DND-41 (cell line): Measurements from ENCODE around the gene AMFR.

Experiments
- ATAC-seq: fragments of 200-7000 bp; cut with Tn5 transposase; 3 replicates; pipeline ENCODE4 v1.9.1; 2021; ENCODE audit warnings: low read depth; ENCODE audit not compliant: insufficient read depth
- DNase-seq: peaks from one replicate; pipeline ENCODE4 v3.0.0-alpha.2; 2020
- H2AFZ ChIP-seq: 2 replicates; pipeline ENCODE4 v1.6.0; 2012; ENCODE audit warnings: low read depth, low read length
- H3K27ac ChIP-seq: 2 replicates; pipeline ENCODE4 v1.5.1; 2012; ENCODE audit warnings: low read length, inconsistent platforms
- H3K27me3 ChIP-seq: fragments of 200-600 bp; sonication (generic); 2 replicates; pipeline ENCODE4 v1.6.0; 2012; ENCODE audit warnings: low read length, mild to moderate bottlenecking, inconsistent platforms; ENCODE audit not compliant: insufficient read depth, poor library complexity
- H3K36me3 ChIP-seq: 2 replicates; pipeline ENCODE4 v1.5.1; 2012; ENCODE audit warnings: low read length, inconsistent platforms; ENCODE audit not compliant: insufficient read depth
- H3K4me1 ChIP-seq: 2 replicates; pipeline ENCODE4 v1.5.1; 2012; ENCODE audit warnings: mild to moderate bottlenecking, low read length; ENCODE audit not compliant: insufficient read depth
- H3K4me2 ChIP-seq: 2 replicates; pipeline ENCODE4 v1.6.0; 2012; ENCODE audit warnings: mild to moderate bottlenecking, moderate library complexity, low read length, inconsistent platforms; ENCODE audit not compliant: insufficient read depth
- H3K4me3 ChIP-seq, 2 experiments: fragments of 200-600 bp in 1 of 2; shearing (Covaris generic) in 1 of 2; 2 replicates each; pipeline ENCODE4 v1.5.1; 2012 to 2016; ENCODE audit warnings: inconsistent platforms in 2 of 2, low read length in 2 of 2, mild to moderate bottlenecking in 2 of 2, low read depth in 1 of 2, moderate library complexity in 1 of 2
- H3K79me2 ChIP-seq: 2 replicates; pipeline ENCODE4 v1.6.0; 2012; ENCODE audit warnings: low read length, inconsistent platforms; ENCODE audit not compliant: insufficient read depth
- H3K9ac ChIP-seq: 2 replicates; pipeline ENCODE4 v1.6.0; 2012; ENCODE audit warnings: low read depth, mild to moderate bottlenecking, inconsistent platforms, low read length, moderate library complexity
- H3K9me3 ChIP-seq: 2 replicates; pipeline ENCODE4 v1.5.1; 2012; ENCODE audit warnings: low read length, moderate library complexity, mild to moderate bottlenecking, inconsistent platforms; ENCODE audit not compliant: insufficient read depth, severe bottlenecking
- H4K20me1 ChIP-seq: 2 replicates; pipeline ENCODE4 v1.6.0; 2012; ENCODE audit warnings: low read length; ENCODE audit not compliant: insufficient read depth
- CTCF ChIP-seq: IDR thresholded peaks from 2 replicates; pipeline ENCODE4 v1.5.1; 2012; ENCODE audit warnings: borderline replicate concordance, low read length, moderate library complexity, mild to moderate bottlenecking; ENCODE audit not compliant: poor library complexity, severe bottlenecking; ENCODE audit errors: extremely low read depth
- EZH2 ChIP-seq: IDR thresholded peaks from 3 replicates; pipeline ENCODE4 v1.6.1; 2012; ENCODE audit warnings: borderline replicate concordance, low read depth, mild to moderate bottlenecking, moderate library complexity, low read length, inconsistent platforms; ENCODE audit not compliant: severe bottlenecking

AMFR gene

GRCh38 chr16:56325956-56326355, 99.4 kb downstream of the AMFR start:
- Histone ChIP-seq H3K36me3 (peaks cover 3% of the 10 kb centered on the region; the same call in 1 of the 2 replicates), H3K4me3 (no peak overlapping the region), H4K20me1 (peaks cover 4% of the 10 kb centered on the region; the same call in 1 of the 2 replicates), H3K27me3 (no peaks in the 10 kb centered on the region), H3K9ac (no peak overlapping the region), H3K79me2 (no peaks in the 10 kb centered on the region), H3K4me1 (no peaks in the 10 kb centered on the region), H2AFZ (no peak overlapping the region), H3K9me3 (no peaks in the 10 kb centered on the region), H3K4me2 (no peak overlapping the region), H3K27ac (no peak overlapping the region)
- no peak for TF ChIP-seq CTCF
- no peak for TF ChIP-seq EZH2
- DNase-seq (no peak), ATAC-seq (no peak)

- Histone ChIP-seq H3K4me3 (no peak overlapping the region), H3K79me2 (no peaks in the 10 kb centered on the region), H4K20me1 (peaks cover 4% of the 10 kb centered on the region; the same call in 1 of the 2 replicates), H3K9me3 (no peaks in the 10 kb centered on the region), H3K4me2 (no peak overlapping the region), H2AFZ (no peak overlapping the region), H3K9ac (no peak overlapping the region), H3K4me1 (no peaks in the 10 kb centered on the region), H3K36me3 (peaks cover under 1% of the 10 kb centered on the region; the same call in 1 of the 2 replicates), H3K27me3 (no peaks in the 10 kb centered on the region), H3K27ac (no peak overlapping the region)
- no peak for ATAC-seq
- TF ChIP-seq CTCF (no peak), EZH2 (no peak)
- no peak for DNase-seq
These were observed 100.9 kb downstream of the AMFR start for GRCh38 chr16:56324406-56324805.

GRCh38 chr16:56321571-56321970, 103.8 kb downstream of the AMFR start:
- Histone ChIP-seq H3K4me1 (no peaks in the 10 kb centered on the region), H3K27ac (no peak overlapping the region), H3K79me2 (no peaks in the 10 kb centered on the region), H4K20me1 (peaks cover 10% of the 10 kb centered on the region), H3K9me3 (no peaks in the 10 kb centered on the region), H3K4me2 (no peak overlapping the region), H2AFZ (no peak overlapping the region), H3K27me3 (no peaks in the 10 kb centered on the region), H3K9ac (no peak overlapping the region), H3K4me3 (no peak overlapping the region), H3K36me3 (peaks cover 5% of the 10 kb centered on the region; the same call in 1 of the 2 replicates)
- no peak for ATAC-seq
- no peak for TF ChIP-seq EZH2
- TF ChIP-seq CTCF = no peak
- DNase-seq = no peak
